NCI-H2107 treated with DMSO at 0.1 percent for 48 hours (cell line): Measurements from ENCODE around the gene MAZ.
"Not testable (repeated sequence)": the region's sequence is repeated elsewhere in the genome, so short reads cannot be mapped to it uniquely, and the experiment has no call there.

ENCODE experiments used
- DNase-seq: peaks from one replicate; lab custom pipeline; 2025; ENCODE audit not compliant: unreplicated experiment; lab: John Stamatoyannopoulos, UW

The MAZ gene

DNA sequence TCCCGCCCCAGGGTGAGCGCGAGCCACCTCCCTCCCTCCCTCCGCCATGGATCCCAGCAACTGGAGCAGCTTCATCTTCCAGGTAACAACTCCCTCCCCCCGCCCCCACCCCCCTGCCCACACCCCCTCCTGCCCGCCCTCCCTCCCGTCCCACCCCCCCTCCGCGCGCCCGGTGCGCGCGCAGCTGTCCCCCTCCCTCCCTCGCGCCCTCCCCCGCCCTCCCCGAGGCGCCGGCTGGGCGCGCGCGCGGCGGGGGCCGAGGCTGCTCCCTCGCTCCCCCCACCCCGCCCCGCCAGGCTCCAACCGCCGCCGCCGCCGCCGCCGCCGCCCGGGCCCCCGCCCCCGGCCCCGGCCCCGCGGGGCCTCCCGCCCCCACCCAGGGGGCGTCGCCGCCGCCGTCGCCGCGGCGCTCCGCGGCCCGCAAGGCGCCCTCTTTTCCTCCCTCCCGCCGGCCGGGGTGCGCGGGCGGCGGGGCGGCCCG lies at the start of gene MAZ:
MAZ (plus strand) TSS at position 431 of the 481 bp plus-strand sequence. CDS start 173 bp downstream, outside the sequence.
- peak; percentile 90 for DNase-seq

- DNase-seq = no peak
Observed at GRCh38 chr16:29756654-29757053, 49.7 kb upstream of the MAZ start.

- not testable (repeated sequence) for DNase-seq
Observed at GRCh38 chr16:29757086-29757485, 49.2 kb upstream of the MAZ start.

GRCh38 chr16:29757950-29758466 lies 48.3 kb upstream of the MAZ start:
- no peak for DNase-seq

- DNase-seq = peak; percentile 94
Observed at GRCh38 chr16:29760567-29761279, 45.6 kb upstream of the MAZ start.

DNA sequence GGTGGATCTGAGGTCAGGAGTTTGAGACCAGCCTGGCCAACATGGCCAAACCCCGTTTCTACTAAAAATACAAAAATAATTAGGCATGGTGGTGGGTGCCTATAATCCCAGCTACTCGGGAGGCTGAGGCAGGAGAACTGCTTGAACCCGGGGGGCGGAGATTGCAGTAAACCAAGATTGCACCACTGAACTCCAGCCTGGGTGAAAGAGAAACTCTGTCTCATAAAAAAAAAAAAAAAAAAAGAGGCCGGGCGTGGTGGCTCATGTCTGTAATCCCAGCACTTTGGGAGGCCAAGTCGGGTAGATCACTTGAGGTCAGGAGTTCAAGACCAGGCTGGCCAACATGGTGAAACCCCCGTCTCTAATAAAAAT lies 45.1 kb upstream of the MAZ start:
- not testable (repeated sequence) for DNase-seq

DNA sequence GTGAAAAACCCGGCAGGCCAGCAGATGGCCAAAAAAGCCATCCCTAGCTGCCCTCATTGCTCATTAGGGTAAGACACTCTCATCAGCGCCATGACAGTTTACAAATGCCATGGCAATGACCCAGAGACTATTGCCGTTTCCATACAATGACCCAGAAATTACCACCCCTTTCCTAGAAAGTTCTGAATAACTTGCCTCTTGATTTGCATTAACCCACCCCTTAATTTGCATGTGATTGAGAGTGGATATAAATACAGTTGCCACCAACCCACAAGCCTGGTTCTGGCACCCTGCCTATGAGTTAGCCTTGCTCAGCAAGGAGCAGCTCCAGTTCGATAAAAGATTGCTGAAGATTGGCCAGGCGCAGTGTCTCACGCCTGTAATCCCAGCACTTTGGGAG lies 44.4 kb upstream of the MAZ start:
- no peak for DNase-seq

GRCh38 chr16:29763326-29763725 lies 43.0 kb upstream of the MAZ start:
- DNase-seq = no peak

GRCh38 chr16:29765167-29766032 lies 40.9 kb upstream of the MAZ start:
- peak; percentile 96 for DNase-seq

DNA sequence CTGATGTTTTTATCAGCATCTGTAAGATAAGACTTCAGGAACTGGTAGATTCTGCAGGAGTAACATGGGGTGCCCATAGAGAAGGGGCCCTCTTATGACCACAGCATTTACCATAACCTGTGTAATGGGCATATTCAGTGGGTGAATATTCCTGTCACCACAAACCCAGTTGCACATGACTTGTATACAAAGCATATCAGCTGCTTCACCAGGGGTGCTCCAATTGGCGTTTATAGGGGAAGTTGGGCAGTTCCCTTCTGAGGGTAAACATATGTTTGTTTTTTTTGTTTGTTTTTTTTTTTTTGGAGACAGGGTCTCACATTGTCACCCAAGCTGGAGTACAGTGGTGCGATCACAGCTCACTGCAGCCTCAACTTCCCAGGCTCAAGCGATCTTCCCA lies 39.8 kb upstream of the MAZ start:
- no peak for DNase-seq

- no peak for DNase-seq
Observed at GRCh38 chr16:29767062-29767461, 39.3 kb upstream of the MAZ start.

DNA sequence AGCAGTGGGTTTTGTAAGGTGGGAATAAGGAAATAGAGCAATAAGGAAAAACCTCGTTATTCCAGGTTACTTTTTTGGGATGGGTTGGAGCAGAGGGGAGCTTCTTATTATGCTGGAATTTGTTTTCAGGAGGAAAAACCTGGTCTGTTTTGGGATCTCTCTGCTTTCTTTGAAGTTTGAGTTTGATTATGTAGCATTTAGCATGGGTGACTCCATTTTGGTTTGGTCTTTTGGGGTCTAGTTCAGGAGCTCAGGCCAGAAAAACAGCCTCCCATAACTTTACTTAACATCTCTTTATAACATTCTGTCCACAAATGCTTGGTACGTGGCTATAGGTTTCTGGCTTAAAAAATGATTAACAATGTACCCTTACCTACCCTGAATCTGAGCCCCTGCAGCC lies 36.8 kb upstream of the MAZ start:
- no peak for DNase-seq

GRCh38 chr16:29770250-29770929 lies 35.9 kb upstream of the MAZ start:
- DNase-seq = no peak

DNA sequence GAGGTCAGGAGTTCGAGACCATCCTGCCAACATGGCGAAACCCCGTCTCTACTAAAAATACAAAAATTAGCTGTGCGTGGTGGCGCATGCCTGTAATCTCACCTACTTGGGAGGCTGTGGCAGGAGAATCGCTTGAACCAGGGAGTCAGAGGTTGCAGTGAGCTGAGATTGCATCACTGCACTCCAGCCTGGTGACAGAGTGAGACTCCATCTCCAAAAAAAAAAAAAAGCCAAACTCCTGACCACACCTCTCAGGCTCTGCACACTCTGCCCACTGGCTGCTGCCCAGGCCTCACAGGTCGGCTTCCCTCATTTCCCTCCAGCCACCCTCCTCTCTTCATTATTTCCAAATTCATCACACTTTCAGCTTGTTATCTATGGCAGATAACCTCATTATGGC lies 34.0 kb upstream of the MAZ start:
- DNase-seq = not testable (repeated sequence)

GRCh38 chr16:29774730-29775129 lies 31.6 kb upstream of the MAZ start:
- DNase-seq = no peak

DNA sequence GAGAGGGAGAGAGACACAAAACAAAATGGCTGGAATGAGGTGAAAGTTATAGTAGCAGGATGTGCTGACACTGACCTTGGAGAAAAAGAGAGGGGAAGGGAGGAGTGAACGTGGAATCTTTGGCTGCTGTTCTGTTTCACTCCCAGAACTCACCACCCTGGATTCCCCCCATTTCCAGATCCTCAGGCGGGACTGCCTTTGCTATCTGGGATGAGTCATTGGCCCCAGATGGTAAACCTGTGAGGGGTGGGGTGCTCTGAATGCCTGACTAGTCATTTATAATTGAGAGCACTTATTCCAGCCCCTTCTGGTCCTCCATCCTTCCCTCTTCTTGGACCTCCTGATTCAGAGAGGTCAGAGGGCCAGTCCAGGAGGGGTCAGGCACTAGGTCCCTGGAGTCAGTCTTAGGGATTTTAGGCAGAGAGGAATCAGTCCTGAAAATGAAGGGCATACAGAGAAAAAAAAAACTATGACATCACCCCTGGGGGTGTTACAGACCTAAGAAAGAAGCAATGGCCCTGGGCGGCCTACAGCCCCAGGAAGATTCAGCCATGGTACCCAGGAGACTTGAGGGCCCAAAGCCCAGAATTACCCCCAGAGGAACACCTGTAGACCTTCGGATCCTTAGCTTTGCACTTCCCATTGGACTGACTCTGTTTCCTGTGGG lies 30.5 kb upstream of the MAZ start:
- DNase-seq = no peak

- no peak for DNase-seq
Observed at GRCh38 chr16:29777576-29778350, 28.6 kb upstream of the MAZ start, which contains the start of gene ZG16. Gene ZG16, plus strand, starts transcription at chr16:29778256. Its CDS starts 1,011 bp downstream, at chr16:29779267.

DNA sequence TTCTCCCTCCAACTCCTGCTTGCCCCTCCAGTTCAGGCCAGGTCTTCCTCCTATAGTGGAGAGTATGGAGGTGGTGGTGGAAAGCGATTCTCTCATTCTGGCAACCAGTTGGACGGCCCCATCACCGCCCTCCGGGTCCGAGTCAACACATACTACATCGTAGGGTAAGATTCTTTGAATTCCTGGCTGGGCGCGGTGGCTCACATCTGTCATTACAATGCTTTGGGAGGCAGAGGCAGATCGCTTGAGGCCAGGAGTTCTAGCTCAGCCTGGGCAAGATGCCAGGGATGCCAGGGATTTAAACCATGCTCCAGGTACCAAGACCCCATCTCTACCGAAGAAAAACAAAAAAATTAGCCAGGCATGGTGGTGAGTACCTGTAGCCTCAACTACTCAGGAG lies 26.9 kb upstream of the MAZ start:
- DNase-seq = no peak

DNA sequence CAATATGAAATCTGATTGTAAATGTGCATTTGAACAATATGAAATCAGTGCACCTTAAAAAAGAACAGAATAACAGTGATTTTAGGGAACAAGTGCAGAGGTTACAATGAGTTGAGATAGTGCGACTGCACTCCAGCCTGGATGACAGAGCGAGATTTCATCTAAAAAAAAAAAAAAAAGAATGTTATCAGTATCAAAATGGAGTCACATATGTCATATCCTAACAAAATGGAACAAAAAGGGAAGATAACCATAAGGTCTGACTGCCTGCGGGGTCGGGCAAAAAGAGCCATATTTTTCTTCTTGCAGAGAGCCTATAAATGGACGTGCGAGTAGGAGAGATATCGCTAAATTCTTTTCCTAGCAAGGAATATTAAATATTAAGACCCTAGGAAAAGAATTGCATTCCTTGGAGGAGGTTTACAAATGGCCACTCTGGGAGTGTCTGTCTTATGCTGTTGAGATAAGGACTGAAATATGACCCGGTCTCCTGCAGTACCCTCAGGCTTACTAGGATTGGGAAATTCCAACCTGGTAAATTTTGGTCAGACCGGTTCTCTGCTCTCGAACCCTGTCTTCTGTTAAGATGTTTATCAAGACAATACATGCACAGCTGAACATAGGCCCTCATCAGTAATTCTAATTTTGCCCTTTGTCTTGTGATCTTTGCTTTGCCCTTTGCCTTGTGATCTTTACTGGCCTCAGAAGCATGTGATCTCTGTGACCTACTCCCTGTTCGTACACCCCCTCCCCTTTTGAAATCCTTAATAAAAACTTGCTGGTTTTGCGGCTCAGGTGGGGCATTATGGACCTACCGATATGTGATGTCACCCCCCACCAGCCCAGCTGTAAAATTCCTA lies 23.0 kb upstream of the MAZ start:
- not testable (repeated sequence) for DNase-seq
